ENCODE results near the gene INCENP.

Gene INCENP

DNA sequence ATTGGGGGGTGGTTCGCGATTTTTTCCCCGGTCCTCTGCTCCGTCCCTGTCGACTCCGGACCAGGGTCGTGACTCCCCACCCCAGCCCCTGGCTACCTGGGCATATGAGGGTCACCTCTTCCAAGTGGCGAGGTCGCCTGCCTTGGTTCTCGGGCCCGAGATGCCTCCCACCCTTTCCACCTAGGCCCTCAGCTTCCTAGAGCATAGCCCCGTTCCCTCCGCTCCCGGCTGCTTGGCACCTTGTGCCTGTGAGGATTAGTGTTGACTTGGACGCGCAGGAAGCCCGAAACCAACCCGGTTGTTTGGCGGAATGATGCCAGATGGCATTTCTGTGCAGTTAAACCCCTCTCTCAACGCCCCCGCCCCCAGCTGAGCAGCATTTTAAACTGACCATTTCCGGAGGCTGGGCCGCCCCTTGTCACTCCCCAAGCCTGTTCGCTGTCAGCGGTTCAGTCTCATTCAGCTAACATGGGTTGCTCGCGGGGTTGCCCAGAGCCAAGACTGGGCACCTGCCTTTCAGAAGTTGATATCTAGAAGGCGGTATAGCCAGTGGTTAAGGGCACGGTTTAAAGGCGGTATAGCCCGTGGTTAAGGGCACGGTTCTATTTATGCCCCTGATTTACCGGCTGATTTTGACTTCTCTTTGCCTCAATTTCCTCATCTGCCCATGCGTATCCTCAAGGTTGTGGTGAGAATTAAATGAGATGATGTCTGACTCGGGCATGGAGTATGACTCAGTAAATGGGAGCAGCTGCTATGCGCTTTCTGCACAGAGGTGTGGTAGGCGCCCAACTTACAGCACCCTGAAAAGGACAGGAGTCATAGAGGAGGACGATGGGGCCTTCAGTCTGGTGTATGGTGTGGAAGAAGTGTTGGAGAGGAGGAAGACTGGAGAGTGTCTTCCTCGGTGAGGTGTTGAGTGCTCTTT is 639 bp downstream of the INCENP start:
- DNase-seq: no peak

- no peak for DNase-seq
Measured at GRCh38 chr11:62125316-62125715, 1.5 kb downstream of the INCENP start.

GRCh38 chr11:62125881-62126280 is 2.1 kb downstream of the INCENP start:
- no peak for DNase-seq

DNA sequence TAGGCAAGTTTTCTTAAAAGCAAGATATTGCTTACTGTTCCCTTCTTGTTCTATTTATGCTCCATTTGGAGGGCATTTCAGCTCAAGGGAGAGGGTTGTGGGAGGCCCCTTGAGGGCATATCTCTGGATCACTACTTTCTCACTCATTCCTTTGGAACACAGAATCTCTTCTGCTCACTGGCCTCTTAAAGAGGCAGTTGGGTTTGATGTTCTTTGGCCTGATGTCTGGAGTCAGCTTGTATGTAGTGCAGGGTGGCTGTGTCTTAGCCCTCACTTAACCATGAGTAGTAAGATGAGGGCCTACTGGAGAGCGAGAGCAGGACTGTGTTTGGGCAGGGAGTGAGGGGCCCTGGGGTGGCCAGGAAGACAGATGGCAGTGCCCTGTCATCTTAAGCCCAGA is 3.6 kb downstream of the INCENP start:
- no peak for DNase-seq

- no peak for DNase-seq
Measured at GRCh38 chr11:62127941-62128770, 4.3 kb downstream of the INCENP start.

GRCh38 chr11:62128835-62129234 is 5.0 kb downstream of the INCENP start:
- no peak for DNase-seq

GRCh38 chr11:62129590-62130282 is 5.9 kb downstream of the INCENP start:
- DNase-seq: no peak

DNA sequence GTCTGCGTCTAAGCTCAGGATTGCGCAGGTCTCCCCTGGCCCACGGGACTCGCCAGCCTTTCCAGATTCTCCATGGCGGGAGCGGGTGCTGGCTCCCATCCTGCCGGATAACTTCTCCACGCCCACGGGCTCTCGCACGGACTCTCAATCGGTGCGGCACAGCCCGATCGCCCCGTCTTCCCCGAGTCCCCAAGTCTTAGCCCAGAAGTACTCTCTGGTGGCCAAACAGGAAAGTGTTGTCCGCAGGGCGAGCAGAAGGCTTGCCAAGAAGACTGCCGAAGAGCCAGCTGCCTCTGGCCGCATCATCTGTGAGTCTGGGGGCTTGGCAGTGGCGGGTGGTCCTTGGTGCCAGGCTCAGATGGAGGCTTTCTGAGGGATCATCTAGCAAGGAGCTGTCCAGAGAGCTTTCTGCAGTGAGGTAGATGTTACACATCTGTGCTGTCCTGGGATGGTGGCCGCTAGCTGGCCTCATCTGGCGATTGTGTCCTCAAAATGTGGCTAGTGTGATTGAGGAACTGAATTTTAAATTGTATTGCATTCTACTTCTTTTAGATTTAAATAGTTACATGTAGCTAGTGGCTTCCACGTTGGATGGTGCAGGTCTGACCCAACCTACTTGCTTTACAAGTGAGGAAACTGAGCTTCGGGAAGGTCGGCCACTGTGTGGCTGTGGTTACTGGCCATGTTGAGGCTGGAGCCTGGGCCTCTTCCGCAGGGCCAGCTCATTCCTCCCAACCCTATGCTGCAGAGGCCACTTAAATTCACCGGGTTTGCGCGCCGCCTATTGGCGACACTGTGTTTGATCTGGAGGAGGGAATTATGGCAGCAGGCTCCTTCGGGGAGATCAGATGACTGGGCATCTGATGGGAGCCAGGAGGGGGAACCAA is 6.7 kb downstream of the INCENP start:
- DNase-seq: no peak

DNA sequence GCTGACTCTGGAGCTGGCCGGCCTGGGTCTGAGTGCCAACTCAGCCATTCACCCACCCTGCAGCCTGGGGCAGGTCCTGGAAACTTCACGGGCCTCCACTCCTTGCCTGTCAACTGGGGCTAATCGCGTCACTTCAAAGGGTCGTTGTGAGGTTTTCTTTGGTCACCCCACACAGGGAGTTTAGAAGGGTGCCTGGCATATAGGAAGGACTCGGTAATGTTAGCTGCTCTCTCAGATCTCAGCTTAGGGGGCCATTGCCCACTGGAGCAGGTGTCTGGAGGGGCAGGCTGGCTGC is 7.3 kb downstream of the INCENP start:
- no peak for DNase-seq

DNA sequence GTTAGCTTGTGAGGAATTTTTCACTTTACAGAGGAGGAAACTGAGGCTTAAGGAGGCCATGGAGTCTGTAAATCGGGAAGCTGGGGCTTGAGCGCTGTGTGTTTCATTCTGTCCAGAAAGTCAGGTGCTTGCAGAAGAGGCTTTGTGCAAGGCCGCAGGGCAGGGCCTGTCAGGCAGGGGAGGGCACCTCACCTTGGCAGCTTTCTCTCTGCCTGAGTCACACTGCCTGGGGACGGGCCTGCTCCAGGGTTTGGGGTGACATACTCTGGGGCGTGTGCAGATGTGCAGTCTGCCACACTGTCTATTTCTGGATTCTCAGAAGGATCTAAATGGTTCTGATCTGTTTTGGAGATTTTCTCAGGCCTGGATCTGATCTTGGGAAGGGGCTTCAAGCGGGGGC is 8.4 kb downstream of the INCENP start:
- DNase-seq: no peak

DNA sequence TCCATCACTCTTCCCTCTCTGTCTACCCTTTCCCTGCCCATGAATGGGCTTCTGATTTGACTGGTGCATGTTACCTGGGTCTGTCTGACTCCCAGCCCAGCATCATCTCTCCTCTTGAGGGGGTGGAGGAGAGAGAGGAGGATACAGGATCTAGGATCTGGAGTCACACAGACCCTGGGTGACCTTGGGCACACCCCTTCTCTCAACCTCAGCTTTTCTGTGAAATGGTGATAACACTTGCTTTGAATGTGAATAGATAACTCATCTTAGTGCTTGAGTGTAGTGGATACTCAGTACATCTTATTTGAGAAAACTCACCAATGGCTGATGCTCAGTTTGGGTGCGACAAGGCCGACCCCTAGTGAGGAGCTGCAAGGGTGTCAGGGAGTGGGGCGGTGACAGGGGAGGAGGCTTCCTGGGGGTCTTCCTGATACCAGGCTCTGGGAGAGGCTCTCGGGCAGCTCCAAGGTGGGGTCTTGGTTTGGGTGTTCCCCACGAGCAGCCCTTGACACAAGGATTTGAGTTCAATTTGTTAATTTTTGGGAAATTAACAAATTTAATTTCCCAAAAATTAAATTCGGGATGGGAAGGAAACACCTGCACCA is 9.0 kb downstream of the INCENP start:
- no peak for DNase-seq

DNA sequence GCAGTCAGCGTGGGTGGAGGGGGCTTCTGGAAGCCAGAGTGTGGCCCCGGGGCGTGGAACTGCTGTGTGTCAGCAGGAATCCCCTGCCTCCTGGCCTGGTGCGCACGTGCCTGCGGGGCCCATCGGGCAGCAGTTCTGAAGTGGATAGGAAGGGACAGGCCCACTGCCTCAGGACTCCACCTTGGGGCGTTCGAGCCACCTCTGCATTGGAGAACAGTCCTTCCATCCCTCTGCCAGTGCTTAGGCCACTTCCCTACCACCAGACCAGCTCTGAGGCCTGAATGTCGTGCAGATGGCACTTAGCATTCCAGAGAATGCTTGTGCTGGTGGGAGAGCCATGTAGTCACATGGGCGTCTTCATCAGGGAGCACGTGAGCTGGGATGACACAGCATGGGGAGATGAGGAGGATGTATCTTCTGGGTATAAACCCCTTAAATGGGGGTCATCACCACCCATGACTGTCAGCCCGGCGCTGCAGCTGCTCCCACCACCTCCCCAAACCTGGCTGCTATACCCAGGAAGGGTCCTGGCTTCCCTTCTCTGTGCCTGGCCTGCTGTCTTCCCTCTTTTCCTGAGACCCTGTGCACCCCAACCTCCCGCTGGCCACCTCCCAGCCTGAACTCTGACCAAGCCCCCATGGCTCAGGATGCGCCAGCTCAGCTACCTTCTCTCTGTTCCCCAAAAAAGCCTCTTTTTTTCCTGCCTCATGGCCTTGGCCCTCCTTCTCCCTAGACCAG is 9.7 kb downstream of the INCENP start:
- DNase-seq: no peak

DNA sequence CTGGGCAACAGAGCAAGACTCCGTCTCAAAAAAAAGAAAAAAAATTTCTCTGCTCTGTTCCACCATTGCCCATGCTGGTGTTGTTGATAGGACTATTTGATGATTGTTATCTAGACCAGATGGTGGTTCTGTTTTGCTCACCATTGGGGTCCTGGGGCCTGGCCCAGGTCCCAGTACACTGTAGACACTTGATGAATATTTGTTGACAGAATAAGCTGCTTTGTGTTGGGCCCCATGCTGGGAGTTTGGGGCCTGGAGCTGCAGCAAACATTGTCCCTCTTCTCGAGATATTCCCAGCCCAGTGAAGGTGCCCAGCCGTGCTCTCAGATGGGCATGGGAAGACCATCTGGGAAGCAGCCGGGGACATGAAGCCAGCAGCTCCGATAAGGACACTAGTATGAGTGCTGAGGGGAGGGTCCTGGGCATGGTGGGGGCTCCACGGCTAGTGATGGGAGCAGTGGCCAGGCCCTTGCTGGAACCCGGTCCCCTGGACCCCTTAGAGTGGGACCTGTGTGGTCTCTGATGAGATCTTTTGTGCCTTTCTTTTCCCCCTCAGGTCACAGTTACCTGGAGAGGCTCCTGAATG is 13.6 kb downstream of the INCENP start:
- no peak for DNase-seq

GRCh38 chr11:62137881-62138629 is 14.2 kb downstream of the INCENP start:
- DNase-seq: no peak

- DNase-seq: no peak
Measured at GRCh38 chr11:62138630-62139425, 15.0 kb downstream of the INCENP start.

- DNase-seq: no peak
Measured at GRCh38 chr11:62139526-62140303, 15.9 kb downstream of the INCENP start.

DNA sequence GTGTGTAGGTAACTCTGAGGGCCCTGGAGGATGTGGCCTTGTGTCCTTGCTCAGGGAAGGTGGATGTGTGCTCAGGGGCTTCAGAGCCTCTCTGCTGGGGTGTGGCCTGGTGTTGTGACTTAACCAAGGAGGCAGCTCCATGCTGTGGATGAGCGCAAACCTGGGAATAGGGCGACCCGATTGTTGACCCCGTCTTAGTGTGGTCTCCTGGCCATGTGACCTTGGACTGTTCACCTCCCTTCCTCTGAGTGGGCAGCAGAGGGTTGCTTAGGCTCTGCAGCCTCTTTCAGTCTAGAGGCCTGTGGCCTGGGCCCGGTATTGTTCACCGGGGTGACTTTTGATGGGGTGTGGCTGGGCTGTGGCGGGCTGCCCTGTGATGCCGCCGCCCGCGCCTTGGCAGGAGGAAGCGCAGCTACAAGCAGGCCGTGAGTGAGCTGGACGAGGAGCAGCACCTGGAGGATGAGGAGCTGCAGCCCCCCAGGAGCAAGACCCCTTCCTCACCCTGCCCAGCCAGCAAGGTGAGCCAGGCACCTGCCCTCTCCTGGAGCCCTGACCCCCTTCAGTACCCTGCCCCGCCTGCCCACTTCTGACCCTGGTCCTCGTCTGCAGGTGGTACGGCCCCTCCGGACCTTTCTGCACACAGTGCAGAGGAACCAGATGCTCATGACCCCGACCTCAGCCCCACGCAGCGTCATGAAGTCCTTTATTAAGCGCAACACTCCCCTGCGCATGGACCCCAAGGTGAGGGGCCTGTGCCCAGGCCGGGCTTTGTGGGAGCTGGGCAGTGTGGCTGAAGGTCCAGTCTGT is 16.7 kb downstream of the INCENP start:
- DNase-seq: no peak
